HG02642 (cell line): ENCODE measurements around the gene ECM2.

ENCODE experiments used
- ATAC-seq: cut with Tn5 transposase; IDR thresholded peaks from one replicate; pipeline ENCODE4 v1.9.1; 2021; ENCODE audit warnings: mild to moderate bottlenecking; ENCODE audit not compliant: unreplicated experiment, poor library complexity

Gene ECM2

GRCh38 chr9:92503156-92503555 is 32.6 kb downstream of the ECM2 start:
- no peak for ATAC-seq

GRCh38 chr9:92501671-92502393 is 34.0 kb downstream of the ECM2 start:
- ATAC-seq = peak; percentile 50

- ATAC-seq = no peak
These were observed 35.1 kb downstream of the ECM2 start for GRCh38 chr9:92500725-92501124.

- ATAC-seq = no peak
These were observed 36.1 kb downstream of the ECM2 start for GRCh38 chr9:92499701-92500100.

- no peak for ATAC-seq
These were observed 39.2 kb downstream of the ECM2 start for GRCh38 chr9:92496396-92497176.

GRCh38 chr9:92494856-92495255 is 40.9 kb downstream of the ECM2 start:
- ATAC-seq = no peak

- no peak for ATAC-seq
These were observed 41.9 kb downstream of the ECM2 start for GRCh38 chr9:92493749-92494387.

GRCh38 chr9:92492781-92493401 is 42.9 kb downstream of the ECM2 start:
- ATAC-seq = no peak

GRCh38 chr9:92488681-92489550 is 46.9 kb downstream of the ECM2 start:
- no peak for ATAC-seq

- no peak for ATAC-seq
These were observed 49.4 kb downstream of the ECM2 start for GRCh38 chr9:92486371-92486770.

GRCh38 chr9:92484563-92484962 is 51.2 kb downstream of the ECM2 start:
- no peak for ATAC-seq

GRCh38 chr9:92483627-92484545 is 51.9 kb downstream of the ECM2 start:
- ATAC-seq = no peak

GRCh38 chr9:92482805-92483204 is 53.0 kb downstream of the ECM2 start:
- no peak for ATAC-seq

- no peak for ATAC-seq
These were observed 53.5 kb downstream of the ECM2 start, which contains the start of gene ASPN for GRCh38 chr9:92482329-92482728. ASPN (minus strand) TSS chr9:92482506.

GRCh38 chr9:92480986-92481633 is 54.7 kb downstream of the ECM2 start:
- ATAC-seq = no peak

GRCh38 chr9:92480291-92480771 is 55.5 kb downstream of the ECM2 start:
- ATAC-seq = no peak

- ATAC-seq = no peak
These were observed 56.4 kb downstream of the ECM2 start for GRCh38 chr9:92479346-92479745.

GRCh38 chr9:92478783-92479182 is 57.0 kb downstream of the ECM2 start:
- no peak for ATAC-seq
